ENCODE measurements around the gene ITFG1. TPM values are rescaled to one million over a fixed set of nuclear protein-coding genes. Genes with fewer than 3 reads are reported as not detected.
"Not testable (repeated sequence)": the region's sequence is repeated elsewhere in the genome, so short reads cannot be mapped to it uniquely, and the experiment has no call there.

ITFG1 gene
- total RNA-seq, 2 experiments from 2014 or later, result 33.7 to 37.9 TPM

- no TSS peak for BruUV-seq (replicated peaks)
- H3K27ac ChIP-seq (ENCODE audit: low read depth, low read length, poor library complexity, severe bottlenecking), result no peak overlapping the region
- no peaks in the 10 kb centered on the region for H3K79me2 ChIP-seq (ENCODE audit: insufficient read depth, low read depth, low read length)
- no peak overlapping the region for H2AFZ ChIP-seq (ENCODE audit: low read length)
- CTCF ChIA-PET (ENCODE audit: unreplicated experiment), result no interaction called here
- POLR2A ChIA-PET, result no interaction called here
- 0 out of 2 replicates have a peak, but pooled peaks cover 6% of the 10 kb centered on the region for H3K36me3 ChIP-seq (ENCODE audit: insufficient read depth, low read length)
- no peaks in the 10 kb centered on the region for H3K4me1 ChIP-seq (ENCODE audit: insufficient read depth, low read length, poor library complexity, severe bottlenecking)
- no peak overlapping the region for H3K4me2 ChIP-seq (ENCODE audit: low read length)
- H4K20me1 ChIP-seq (ENCODE audit: insufficient read depth, low read length), result no peaks in the 10 kb centered on the region
- no peaks in the 10 kb centered on the region for H3K9me2 ChIP-seq (ENCODE audit: insufficient read depth, low read length)
- H3K4me3 ChIP-seq (ENCODE audit: low read depth, low read length, poor library complexity, severe bottlenecking), result no peak overlapping the region
- DNase-seq (ENCODE audit: low spot score), result no peak
- intact Hi-C loops (cut with micrococcal nuclease; ENCODE audit: unreplicated experiment), result no loop called here
- no peaks in the 10 kb centered on the region for H3K9me3 ChIP-seq (ENCODE audit: low read length)
- TF ChIP-seq CTCF (conservative IDR thresholded peaks at IDR 0.05; ENCODE audit: low read length), result no peak
- no peak for TF ChIP-seq EZH2phosphoT487 (IDR thresholded peaks at IDR 0.05; ENCODE audit: borderline replicate concordance, low read depth, low read length)
Measured at GRCh38 chr16:47358816-47359215, 102.0 kb downstream of the ITFG1 start.

GRCh38 chr16:47349029-47349428, 111.8 kb downstream of the ITFG1 start:
- H3K36me3 ChIP-seq (ENCODE audit: insufficient read depth, low read length); H3K4me2 ChIP-seq (ENCODE audit: low read length); H4K20me1 ChIP-seq (ENCODE audit: insufficient read depth, low read length); POLR2A ChIA-PET; intact Hi-C loops (cut with micrococcal nuclease; ENCODE audit: unreplicated experiment); H3K9me3 ChIP-seq (ENCODE audit: low read length); DNase-seq (ENCODE audit: low spot score); H3K4me1 ChIP-seq (ENCODE audit: insufficient read depth, low read length, poor library complexity, severe bottlenecking); BruUV-seq (replicated peaks); H3K79me2 ChIP-seq (ENCODE audit: insufficient read depth, low read depth, low read length); H3K9me2 ChIP-seq (ENCODE audit: insufficient read depth, low read length); H2AFZ ChIP-seq (ENCODE audit: low read length); H3K4me3 ChIP-seq (ENCODE audit: low read depth, low read length, poor library complexity, severe bottlenecking); H3K27ac ChIP-seq (ENCODE audit: low read depth, low read length, poor library complexity, severe bottlenecking); CTCF ChIA-PET (ENCODE audit: unreplicated experiment): not testable (repeated sequence)

GRCh38 chr16:47347021-47347696, 113.7 kb downstream of the ITFG1 start:
- H4K20me1 ChIP-seq (ENCODE audit: insufficient read depth, low read length); H3K79me2 ChIP-seq (ENCODE audit: insufficient read depth, low read depth, low read length); DNase-seq (ENCODE audit: low spot score); H3K9me2 ChIP-seq (ENCODE audit: insufficient read depth, low read length); H3K4me2 ChIP-seq (ENCODE audit: low read length); H3K27ac ChIP-seq (ENCODE audit: low read depth, low read length, poor library complexity, severe bottlenecking); intact Hi-C loops (cut with micrococcal nuclease; ENCODE audit: unreplicated experiment); H3K4me3 ChIP-seq (ENCODE audit: low read depth, low read length, poor library complexity, severe bottlenecking); CTCF ChIA-PET (ENCODE audit: unreplicated experiment); H3K36me3 ChIP-seq (ENCODE audit: insufficient read depth, low read length); POLR2A ChIA-PET; H3K4me1 ChIP-seq (ENCODE audit: insufficient read depth, low read length, poor library complexity, severe bottlenecking); BruUV-seq (replicated peaks); H3K9me3 ChIP-seq (ENCODE audit: low read length); H2AFZ ChIP-seq (ENCODE audit: low read length): not testable (repeated sequence)

- ChIA-PET CTCF (ENCODE audit: unreplicated experiment) (no interaction called here), POLR2A (interaction anchor here (0.7 kb wide), 1 partner anchor 12 kb away, joined by 3 read pairs; no protein-coding TSS in a partner anchor)
- intact Hi-C loops (cut with micrococcal nuclease; ENCODE audit: unreplicated experiment), result no loop called here
- Histone ChIP-seq H3K79me2 (ENCODE audit: insufficient read depth, low read depth, low read length) (no peaks in the 10 kb centered on the region), H3K9me3 (ENCODE audit: low read length) (0 out of 2 replicates have a peak, but pooled peaks cover 7% of the 10 kb centered on the region), H3K4me2 (ENCODE audit: low read length) (no peak overlapping the region), H4K20me1 (ENCODE audit: insufficient read depth, low read length) (no peaks in the 10 kb centered on the region), H3K9me2 (ENCODE audit: insufficient read depth, low read length) (no peaks in the 10 kb centered on the region), H3K4me3 (ENCODE audit: low read depth, low read length, poor library complexity, severe bottlenecking) (no peak overlapping the region), H3K36me3 (ENCODE audit: insufficient read depth, low read length) (peaks cover 8% of the 10 kb centered on the region; the same call in 1 of the 2 replicates), H2AFZ (ENCODE audit: low read length) (no peak overlapping the region), H3K4me1 (ENCODE audit: insufficient read depth, low read length, poor library complexity, severe bottlenecking) (no peaks in the 10 kb centered on the region), H3K27ac (ENCODE audit: low read depth, low read length, poor library complexity, severe bottlenecking) (no peak overlapping the region)
- no TSS peak for BruUV-seq (replicated peaks)
- no peak for DNase-seq (ENCODE audit: low spot score)
- TF ChIP-seq EZH2phosphoT487 (IDR thresholded peaks at IDR 0.05; ENCODE audit: borderline replicate concordance, low read depth, low read length) (no peak), CTCF (conservative IDR thresholded peaks at IDR 0.05; ENCODE audit: low read length) (no peak)
Measured at GRCh38 chr16:47342055-47342454, 118.8 kb downstream of the ITFG1 start.

GRCh38 chr16:47330562-47330961, 130.3 kb downstream of the ITFG1 start:
- DNase-seq (ENCODE audit: low spot score); H4K20me1 ChIP-seq (ENCODE audit: insufficient read depth, low read length); BruUV-seq (replicated peaks); H3K4me3 ChIP-seq (ENCODE audit: low read depth, low read length, poor library complexity, severe bottlenecking); H3K4me2 ChIP-seq (ENCODE audit: low read length); H3K36me3 ChIP-seq (ENCODE audit: insufficient read depth, low read length); H3K27ac ChIP-seq (ENCODE audit: low read depth, low read length, poor library complexity, severe bottlenecking); H3K4me1 ChIP-seq (ENCODE audit: insufficient read depth, low read length, poor library complexity, severe bottlenecking); H3K9me3 ChIP-seq (ENCODE audit: low read length); H3K9me2 ChIP-seq (ENCODE audit: insufficient read depth, low read length); POLR2A ChIA-PET; CTCF ChIA-PET (ENCODE audit: unreplicated experiment); H2AFZ ChIP-seq (ENCODE audit: low read length); H3K79me2 ChIP-seq (ENCODE audit: insufficient read depth, low read depth, low read length): not testable (repeated sequence)
- intact Hi-C loops (cut with micrococcal nuclease; ENCODE audit: unreplicated experiment), result loop anchor here (10.0 kb wide), 1 partner anchor 64 kb away; no protein-coding TSS in a partner anchor

Measured in OCI-LY7 (cell line).